HG02571 (cell line): Measurements from ENCODE around the gene POC1B.
"Not testable (repeated sequence)": the region's sequence is repeated elsewhere in the genome, so short reads cannot be mapped to it uniquely, and the experiment has no call there.

ENCODE experiments used
- ATAC-seq: cut with Tn5 transposase; IDR thresholded peaks from one replicate; pipeline ENCODE4 v1.9.1; 2021; ENCODE audit warnings: mild to moderate bottlenecking, moderate library complexity; ENCODE audit not compliant: unreplicated experiment

Gene POC1B

GRCh38 chr12:89468017-89468416 is 57.8 kb downstream of the POC1B start:
- no peak for ATAC-seq

DNA sequence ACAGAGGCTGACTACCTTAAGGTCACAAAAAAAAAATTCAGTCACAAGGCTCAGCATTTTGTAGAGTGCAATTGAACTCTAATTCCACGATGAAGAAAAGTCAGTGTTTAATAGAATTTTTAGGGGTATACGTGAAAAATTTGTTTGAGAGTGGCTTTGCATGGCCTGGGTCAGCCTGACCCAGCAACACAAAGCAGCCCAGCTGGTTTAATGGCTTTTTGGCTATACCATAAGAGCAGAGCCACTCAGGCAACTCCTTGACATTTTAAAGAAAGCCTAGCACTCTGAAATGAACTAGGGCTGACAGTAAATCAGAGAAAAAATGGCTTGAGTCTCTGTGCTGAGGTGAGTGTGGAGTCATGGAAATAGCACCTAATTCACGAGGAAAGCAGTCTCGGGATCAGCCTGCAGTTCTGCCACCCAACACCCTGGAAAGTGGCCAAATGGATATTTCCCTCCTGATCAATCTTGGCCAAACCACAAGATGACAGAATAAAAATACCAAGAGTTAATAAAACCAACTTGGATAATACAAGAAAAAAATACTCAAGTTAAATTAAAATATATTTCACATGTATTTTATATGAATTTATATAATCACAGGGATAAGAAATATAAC is 60.8 kb downstream of the POC1B start:
- ATAC-seq: no peak

DNA sequence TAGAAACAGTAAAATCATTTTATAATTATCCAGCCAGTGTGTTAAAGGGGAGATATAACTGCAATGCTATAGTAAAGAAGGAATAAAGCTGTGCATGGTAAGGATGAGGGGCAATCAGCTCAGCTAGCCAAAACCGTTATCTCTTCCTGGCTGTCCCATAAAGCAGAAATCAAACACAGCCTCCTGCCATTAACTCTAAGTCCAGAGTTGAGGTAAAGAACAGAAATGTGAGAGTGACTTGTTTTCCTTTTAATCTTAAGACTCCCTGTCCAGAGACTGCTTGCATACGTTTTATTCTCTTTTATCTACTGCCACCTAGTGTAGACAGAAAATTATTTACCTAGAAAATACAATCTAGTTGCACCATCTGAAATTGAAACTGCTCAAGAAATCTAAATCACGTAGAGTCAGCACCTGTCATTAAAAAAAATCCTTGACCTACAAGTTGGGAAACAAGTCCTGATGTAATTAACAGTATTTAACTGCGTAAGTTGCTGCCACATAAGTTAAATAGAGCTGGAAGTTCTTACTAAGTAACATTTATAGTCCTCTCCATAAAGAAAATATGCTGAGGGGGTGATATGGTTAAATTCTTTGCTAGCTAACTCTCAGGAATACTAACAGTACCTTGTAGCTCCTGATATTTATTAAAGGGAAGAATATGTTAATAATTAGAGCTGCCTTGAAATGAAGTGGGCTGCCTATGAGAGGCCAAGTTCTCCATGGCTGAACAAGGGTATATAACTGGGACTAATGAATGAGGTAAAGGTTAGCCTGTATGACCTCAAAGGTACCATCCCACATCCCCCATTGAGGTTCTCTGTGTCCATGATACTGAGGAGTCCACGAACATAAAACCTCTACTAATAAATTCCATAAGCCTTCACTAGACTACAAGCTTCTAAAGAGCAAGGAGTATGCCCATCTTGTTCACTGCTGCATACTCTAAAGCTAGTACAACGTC is 63.9 kb downstream of the POC1B start:
- ATAC-seq: peak; percentile 96

GRCh38 chr12:89461190-89461589 is 64.7 kb downstream of the POC1B start:
- no peak for ATAC-seq

DNA sequence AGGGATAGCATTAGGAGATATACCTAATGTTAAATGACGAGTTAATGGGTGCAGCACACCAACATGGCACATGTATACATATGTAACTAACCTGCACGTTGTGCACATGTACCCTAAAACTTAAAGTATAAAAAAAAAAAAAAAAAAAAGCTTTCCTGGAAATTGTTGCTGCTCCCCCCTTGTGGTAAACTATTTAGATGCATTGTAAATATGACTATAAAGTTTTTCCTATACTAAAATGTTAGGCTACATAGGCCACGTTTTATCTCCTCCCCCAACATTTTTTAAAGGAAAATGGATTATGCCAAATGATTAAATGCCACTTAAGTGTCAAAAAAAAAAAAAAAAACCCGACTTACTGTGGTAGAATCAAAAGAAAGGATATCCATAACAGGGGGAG is 66.6 kb downstream of the POC1B start:
- not testable (repeated sequence) for ATAC-seq

DNA sequence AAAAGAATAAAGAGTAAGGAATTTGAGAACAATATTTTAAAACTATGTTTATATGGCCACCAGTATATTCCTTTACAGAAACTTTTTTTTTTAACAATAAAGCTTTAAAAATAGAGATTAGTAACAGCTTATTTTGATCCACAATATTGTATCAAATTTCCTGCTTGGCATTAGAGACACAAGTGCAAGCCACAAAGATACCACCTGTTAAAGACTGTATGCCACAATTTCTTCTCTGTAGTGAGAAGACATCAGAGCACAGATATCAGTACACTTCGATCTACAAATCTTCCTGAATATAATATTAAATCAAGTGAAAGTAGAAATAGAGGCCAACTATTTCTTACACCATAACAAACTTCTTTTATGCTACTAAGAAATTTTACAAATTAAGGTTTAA is 69.3 kb downstream of the POC1B start:
- ATAC-seq: no peak

DNA sequence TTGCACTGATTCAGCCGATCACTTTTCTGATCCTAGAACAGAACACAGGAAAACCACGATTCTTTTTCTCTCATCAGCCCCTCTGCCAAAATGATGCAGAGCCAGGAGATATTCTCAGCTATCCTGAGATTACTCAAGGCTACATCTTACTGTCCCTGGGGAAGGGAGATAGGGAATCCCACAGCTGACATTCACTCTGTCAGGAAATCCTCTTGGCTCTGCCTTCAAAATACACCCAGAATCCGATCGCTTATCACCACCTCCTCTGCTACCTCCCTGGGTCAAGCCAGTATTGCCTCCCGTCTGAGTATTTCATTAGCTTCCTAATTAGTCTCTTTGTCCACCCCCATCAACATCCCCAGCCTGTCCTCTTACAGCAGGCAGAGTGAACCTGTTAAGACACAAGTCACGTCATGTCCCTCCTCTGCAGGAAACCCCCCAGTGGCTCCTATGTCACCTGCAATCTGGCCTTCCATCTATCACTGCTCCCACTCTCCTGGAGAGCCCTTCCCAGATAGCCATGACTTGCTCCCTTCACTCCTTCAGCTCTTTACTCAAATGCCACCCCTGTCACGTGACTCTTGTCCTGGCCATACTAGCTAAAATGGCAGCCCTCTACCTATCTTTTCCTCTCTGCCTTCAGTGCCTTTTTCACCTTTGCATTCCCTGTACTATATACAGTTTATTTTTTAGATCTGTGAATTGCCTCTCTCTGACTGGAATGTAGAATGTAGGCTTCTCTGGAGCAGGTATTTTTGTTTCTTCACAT is 71.6 kb downstream of the POC1B start:
- ATAC-seq: no peak

DNA sequence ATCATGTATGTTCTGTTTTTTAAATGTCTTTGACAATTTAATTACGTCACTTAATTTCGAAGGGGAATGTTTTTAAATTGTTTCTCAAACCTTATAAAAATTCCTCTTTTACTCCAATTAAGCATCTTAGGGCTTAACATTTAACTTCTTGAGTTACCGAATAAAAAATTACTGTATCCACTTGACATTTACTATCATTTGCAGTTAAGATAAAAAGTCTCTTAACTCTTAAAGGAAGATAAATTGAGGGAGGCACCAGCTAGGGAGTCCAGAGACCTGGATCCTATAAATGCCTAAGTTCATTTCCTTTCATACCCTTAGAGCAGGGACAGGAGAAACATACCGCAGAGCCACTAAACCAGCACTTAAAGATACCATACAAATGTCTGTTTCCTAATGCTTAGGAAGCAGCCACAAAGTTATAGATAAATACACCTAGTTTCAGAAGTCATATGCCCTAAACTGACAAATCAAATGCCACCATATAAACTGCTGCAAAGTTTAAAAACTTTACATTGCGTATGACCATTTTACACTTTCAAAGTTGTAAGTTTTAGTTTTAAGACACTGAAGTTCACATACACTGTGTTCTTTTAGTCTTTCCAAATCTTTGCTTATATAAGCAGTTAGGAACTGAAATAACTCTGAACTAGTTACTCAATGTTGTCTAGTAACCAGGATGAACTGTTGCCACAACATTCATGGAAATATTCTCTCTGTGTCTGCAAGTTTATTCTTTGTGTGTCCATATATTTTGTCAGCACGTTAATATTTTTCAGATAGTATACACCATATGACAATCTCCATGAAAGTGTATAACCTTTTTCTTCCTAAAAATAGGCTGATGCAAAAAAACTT is 72.5 kb downstream of the POC1B start:
- no peak for ATAC-seq

- no peak for ATAC-seq
Observed at GRCh38 chr12:89451841-89452251, 74.0 kb downstream of the POC1B start.

- ATAC-seq: no peak
Observed at GRCh38 chr12:89450907-89451306, 74.9 kb downstream of the POC1B start.

DNA sequence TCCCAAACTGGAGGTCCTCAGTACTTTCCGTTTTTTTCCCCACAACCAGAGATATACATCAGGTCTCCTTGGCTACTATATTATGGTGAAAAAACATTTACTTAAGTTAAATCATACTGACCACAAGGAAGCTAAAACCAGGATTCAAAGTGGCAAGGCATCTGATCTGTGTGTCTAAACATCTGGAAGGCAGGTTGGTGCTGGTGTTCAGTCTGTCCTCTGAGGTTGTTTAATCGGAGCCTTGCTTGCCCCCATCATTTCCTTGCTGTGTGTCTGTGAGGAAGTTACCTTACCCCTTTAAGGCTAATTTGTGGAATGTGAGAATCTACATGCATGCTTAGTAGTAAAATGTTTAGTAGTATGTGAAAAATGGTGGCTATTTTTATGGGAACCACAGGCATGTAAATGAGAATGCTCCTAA is 76.9 kb downstream of the POC1B start:
- no peak for ATAC-seq

DNA sequence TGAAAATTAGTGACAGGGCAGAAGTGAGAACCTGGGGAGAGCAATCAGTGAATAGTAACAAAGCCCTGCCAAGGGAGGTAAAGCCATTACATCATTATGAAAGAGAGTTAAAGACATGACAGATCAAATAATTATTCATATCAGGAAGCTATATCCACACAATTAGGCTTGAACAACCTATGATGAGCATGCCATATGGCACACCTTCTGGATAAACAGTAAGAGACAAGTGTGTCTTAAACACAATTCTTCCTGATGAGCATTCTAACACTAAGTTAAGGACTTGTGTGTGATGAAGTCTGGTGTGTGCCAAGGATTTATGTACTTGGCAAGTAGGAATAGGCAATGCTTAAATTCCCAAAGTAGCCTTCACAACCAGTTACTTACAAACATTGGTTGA is 77.3 kb downstream of the POC1B start:
- ATAC-seq: no peak

- ATAC-seq: no peak
Observed at GRCh38 chr12:89439941-89440340, 85.9 kb downstream of the POC1B start.

DNA sequence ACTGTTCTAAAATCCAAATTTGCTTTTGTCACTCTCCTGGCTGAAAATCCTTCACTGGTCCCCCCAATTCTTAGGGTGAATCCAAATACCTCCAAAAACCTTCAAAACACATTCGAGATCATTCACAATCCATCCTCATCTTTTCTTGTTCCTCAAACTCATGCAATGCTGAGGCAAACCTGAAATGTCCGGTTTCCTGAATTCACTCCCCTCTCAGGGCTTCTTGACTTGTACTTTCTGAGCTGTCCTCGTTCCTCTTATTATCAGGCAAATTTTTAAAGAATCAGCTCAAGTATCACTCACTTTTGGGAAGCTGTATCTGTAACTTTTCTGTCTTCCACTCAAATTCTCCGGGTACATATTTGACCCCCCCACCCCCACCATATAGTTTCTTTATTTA is 88.6 kb downstream of the POC1B start:
- no peak for ATAC-seq

GRCh38 chr12:89436062-89436461 is 89.8 kb downstream of the POC1B start:
- no peak for ATAC-seq

GRCh38 chr12:89433634-89434033 is 92.2 kb downstream of the POC1B start:
- no peak for ATAC-seq

DNA sequence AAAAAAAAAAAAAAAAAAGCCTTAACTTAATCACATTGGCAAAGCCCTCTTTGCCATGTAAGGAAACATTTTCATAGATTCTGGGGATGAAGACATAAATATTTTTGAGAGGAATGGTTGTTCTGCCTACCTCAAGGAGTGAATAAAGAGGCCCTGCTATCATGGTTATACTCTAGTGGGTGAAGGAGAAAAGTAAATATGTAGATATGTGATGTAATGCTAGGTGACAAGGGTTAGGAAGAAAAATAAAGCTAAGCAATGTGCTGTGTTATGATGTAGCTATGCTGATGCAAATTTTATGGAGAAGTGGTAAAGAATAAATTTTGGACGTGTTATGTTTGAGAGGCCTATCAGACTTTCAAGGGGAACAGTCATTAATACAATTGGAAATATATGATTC is 93.5 kb downstream of the POC1B start:
- no peak for ATAC-seq

- ATAC-seq: no peak
Observed at GRCh38 chr12:89429528-89429927, 96.3 kb downstream of the POC1B start.

- peak; percentile 88 for ATAC-seq
Observed at GRCh38 chr12:89427508-89428156, 98.2 kb downstream of the POC1B start.

- ATAC-seq: no peak
Observed at GRCh38 chr12:89424846-89425245, 101.0 kb downstream of the POC1B start.
